ENCODE data around the gene CD74. TPM values are rescaled to one million over a fixed set of nuclear protein-coding genes. Genes with fewer than 3 reads are reported as not detected.

The CD74 gene
- polyA plus RNA-seq, 2 donors = 111 to 256 TPM

DNA sequence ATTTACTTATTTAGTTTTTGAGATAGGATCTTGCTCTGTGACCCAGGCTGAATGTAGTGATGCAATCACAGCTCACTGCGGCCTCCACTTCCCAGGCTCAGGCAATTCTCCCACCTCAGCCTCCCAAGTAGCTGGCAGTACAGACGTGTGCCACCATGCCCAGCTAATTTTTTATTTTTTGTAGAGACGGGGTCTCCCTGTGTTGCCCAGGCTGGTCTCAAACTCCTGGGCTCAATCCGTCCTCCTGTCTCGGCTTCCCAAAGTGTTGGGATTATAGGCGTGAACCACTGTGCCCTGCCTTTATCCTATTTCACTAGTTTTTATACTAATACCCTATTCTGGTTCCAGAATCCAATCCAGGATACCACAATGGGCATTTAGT lies 30.0 kb upstream of the CD74 start:
- Histone ChIP-seq H3K4me1 (ENCODE audit: control insufficient read depth in 2 of 2, insufficient read depth in 2 of 2, low read length in 1 of 2) (peaks cover 0 to 2% of the 10 kb centered on the region in 2 donors), H3K4me3 (ENCODE audit: low read depth in 1 of 2, low read length in 2 of 2) (no peak overlapping the region), H3K27ac (ENCODE audit: low read depth in 2 of 2, low read length in 1 of 2) (no peak overlapping the region), H3K27me3 (ENCODE audit: control insufficient read depth in 1 of 2, insufficient read depth in 2 of 2, low read length in 2 of 2) (no peaks in the 10 kb centered on the region), H3K36me3 (ENCODE audit: control insufficient read depth in 2 of 2, insufficient read depth in 2 of 2, low read length in 1 of 2) (peaks cover 33 to 39% of the 10 kb centered on the region in 2 donors), H3K9me3 (ENCODE audit: control insufficient read depth in 2 of 2, insufficient read depth in 1 of 2, low read depth in 1 of 2, low read length in 1 of 2) (no peaks in the 10 kb centered on the region)
- 75 to 83% methylated on average over 6 of the region's 6 CpGs for WGBS, 2 donors

DNA sequence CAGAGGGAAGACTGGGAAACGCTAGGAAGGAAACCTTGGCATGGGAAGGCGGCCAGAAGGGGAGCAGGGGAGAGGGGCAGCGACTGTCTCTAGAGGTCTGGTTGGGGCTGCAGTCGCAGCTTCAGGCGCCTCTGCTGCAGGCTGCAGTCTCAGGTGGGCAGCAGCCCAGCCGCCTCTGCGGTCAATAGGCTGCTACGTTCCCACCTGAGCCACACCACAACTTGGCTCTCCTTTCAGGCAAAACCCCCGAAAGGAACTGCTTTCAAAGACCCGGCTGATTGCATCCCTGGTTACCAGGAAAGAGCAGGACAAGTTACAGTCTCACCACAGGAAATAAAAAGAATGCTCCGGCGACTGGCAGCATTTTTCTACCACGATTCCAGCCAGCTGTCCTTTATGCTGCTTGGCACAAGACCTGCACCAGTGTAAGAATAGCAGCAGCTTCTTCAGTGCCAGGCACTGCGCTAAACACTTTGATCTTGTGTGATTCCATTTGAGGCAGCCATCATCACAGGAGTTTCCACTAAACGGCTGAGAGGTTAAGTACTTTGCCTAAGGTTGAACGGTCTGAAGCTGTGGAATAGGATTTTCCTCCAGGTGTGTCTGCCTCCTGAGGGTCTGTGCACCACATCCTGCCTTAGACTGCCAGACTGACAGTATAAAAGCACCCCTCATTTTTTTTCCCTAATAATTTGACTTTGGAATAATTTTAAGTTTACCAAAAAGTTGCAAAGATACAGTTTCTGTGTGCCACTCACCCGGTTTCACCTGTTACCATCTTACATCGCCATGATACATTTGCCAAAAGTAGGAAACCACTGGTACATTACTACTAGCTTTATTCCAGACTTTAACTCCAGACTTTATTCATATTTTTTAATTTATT lies 29.3 kb upstream of the CD74 start:
- Histone ChIP-seq H3K36me3 (ENCODE audit: control insufficient read depth in 2 of 2, insufficient read depth in 2 of 2, low read length in 1 of 2) (peaks cover 33 to 34% of the 10 kb centered on the region in 2 donors), H3K27me3 (ENCODE audit: control insufficient read depth in 1 of 2, insufficient read depth in 2 of 2, low read length in 2 of 2) (no peaks in the 10 kb centered on the region), H3K4me3 (ENCODE audit: low read depth in 1 of 2, low read length in 2 of 2) (no peak overlapping the region), H3K27ac (ENCODE audit: low read depth in 2 of 2, low read length in 1 of 2) (peak overlapping the region in 1 of 2 donors; percentile 13), H3K9me3 (ENCODE audit: control insufficient read depth in 2 of 2, insufficient read depth in 1 of 2, low read depth in 1 of 2, low read length in 1 of 2) (no peaks in the 10 kb centered on the region), H3K4me1 (ENCODE audit: control insufficient read depth in 2 of 2, insufficient read depth in 2 of 2, low read length in 1 of 2) (peaks cover 0 to 2% of the 10 kb centered on the region in 2 donors)
- WGBS, 2 donors = 53 to 59% methylated on average over 18 of the region's 18 CpGs

GRCh38 chr5:150440948-150441812 lies 28.5 kb upstream of the CD74 start:
- H3K4me3 ChIP-seq (ENCODE audit: low read depth in 1 of 2, low read length in 2 of 2) = no peak overlapping the region
- H3K9me3 ChIP-seq (ENCODE audit: control insufficient read depth in 2 of 2, insufficient read depth in 1 of 2, low read depth in 1 of 2, low read length in 1 of 2) = no peaks in the 10 kb centered on the region
- 92 to 94% methylated on average over 12 of the region's 12 CpGs for WGBS, 2 donors
- H3K4me1 ChIP-seq (ENCODE audit: control insufficient read depth in 2 of 2, insufficient read depth in 2 of 2, low read length in 1 of 2) = peaks cover 1 to 2% of the 10 kb centered on the region in 2 donors
- no peaks in the 10 kb centered on the region for H3K27me3 ChIP-seq (ENCODE audit: control insufficient read depth in 1 of 2, insufficient read depth in 2 of 2, low read length in 2 of 2)
- H3K27ac ChIP-seq (ENCODE audit: low read depth in 2 of 2, low read length in 1 of 2) = no peak overlapping the region
- H3K36me3 ChIP-seq (ENCODE audit: control insufficient read depth in 2 of 2, insufficient read depth in 2 of 2, low read length in 1 of 2) = peaks cover 26% of the 10 kb centered on the region in 2 donors

DNA sequence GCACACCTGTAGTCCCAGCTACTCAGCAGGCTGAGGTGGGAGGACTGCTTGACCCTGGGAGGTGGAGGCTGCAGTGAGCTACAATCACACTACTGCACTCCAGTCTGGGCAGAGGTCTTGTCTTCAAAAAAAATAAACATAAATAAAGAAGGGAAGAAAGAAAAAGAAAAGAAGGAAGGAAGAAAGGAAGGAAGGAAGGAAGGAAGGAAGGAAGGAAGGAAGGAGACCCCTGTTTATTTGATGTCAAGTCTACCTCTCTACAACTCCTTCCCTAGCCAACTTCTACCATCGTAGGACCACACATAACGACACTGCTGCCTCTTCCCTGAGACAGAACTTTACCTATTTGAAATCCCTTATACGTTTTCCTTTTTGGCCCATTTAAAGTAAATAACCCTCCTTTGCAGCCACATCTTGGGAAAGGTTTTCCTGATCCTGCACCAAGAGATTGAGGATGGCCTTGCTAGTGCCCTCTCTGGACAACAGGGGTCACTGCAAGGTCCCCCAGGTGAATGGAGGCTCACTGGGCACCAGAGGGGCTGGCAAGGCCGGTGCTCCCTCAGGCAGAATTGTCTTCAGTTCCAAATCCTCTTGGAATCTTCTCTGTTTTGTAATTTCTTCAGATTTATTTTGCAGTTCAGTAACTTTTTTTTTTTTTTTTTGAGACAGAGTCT lies 26.3 kb upstream of the CD74 start:
- 45 to 56% methylated on average over 4 of the region's 4 CpGs for WGBS, 2 donors
- no peaks in the 10 kb centered on the region for H3K27me3 ChIP-seq (ENCODE audit: control insufficient read depth in 1 of 2, insufficient read depth in 2 of 2, low read length in 2 of 2)
- peaks cover 5 to 9% of the 10 kb centered on the region in 2 donors for H3K36me3 ChIP-seq (ENCODE audit: control insufficient read depth in 2 of 2, insufficient read depth in 2 of 2, low read length in 1 of 2)

GRCh38 chr5:150436141-150436680 lies 23.5 kb upstream of the CD74 start:
- Histone ChIP-seq H3K4me1 (ENCODE audit: control insufficient read depth in 2 of 2, insufficient read depth in 2 of 2, low read length in 1 of 2) (peaks cover 0 to 4% of the 10 kb centered on the region in 2 donors), H3K27me3 (ENCODE audit: control insufficient read depth in 1 of 2, insufficient read depth in 2 of 2, low read length in 2 of 2) (no peaks in the 10 kb centered on the region), H3K27ac (ENCODE audit: low read depth in 2 of 2, low read length in 1 of 2) (no peak overlapping the region), H3K4me3 (ENCODE audit: low read depth in 1 of 2, low read length in 2 of 2) (no peak overlapping the region), H3K9me3 (ENCODE audit: control insufficient read depth in 2 of 2, insufficient read depth in 1 of 2, low read depth in 1 of 2, low read length in 1 of 2) (no peaks in the 10 kb centered on the region), H3K36me3 (ENCODE audit: control insufficient read depth in 2 of 2, insufficient read depth in 2 of 2, low read length in 1 of 2) (no peaks in the 10 kb centered on the region)
- WGBS, 2 donors = 16 to 19% methylated on average over 13 of the region's 13 CpGs

More for the DNA sequence above, 26.3 kb upstream of the CD74 start:
- Histone ChIP-seq H3K4me3 (ENCODE audit: low read depth in 1 of 2, low read length in 2 of 2) (no peak overlapping the region), H3K4me1 (ENCODE audit: control insufficient read depth in 2 of 2, insufficient read depth in 2 of 2, low read length in 1 of 2) (peaks cover 0 to 2% of the 10 kb centered on the region in 2 donors), H3K9me3 (ENCODE audit: control insufficient read depth in 2 of 2, insufficient read depth in 1 of 2, low read depth in 1 of 2, low read length in 1 of 2) (no peaks in the 10 kb centered on the region), H3K27ac (ENCODE audit: low read depth in 2 of 2, low read length in 1 of 2) (no peak overlapping the region)

DNA sequence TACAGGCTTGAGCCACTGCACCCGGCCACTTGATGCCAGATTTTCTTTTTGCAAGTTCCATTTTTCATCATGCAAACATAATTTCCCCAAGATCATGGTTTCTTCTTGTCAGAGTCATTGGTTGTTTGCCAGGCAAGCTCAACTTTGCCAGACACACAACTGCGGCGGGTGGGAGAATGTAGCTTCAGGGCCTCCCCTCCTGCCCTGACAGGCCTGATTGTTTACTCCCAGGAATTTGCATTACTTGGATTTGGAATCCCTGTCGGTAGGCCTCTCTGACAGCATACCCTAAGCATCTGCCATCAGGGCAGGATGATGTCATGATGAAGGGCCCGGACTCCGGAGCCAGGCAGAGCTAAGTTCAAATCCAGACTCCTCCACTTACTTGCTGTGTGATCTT lies 21.8 kb upstream of the CD74 start:
- no peaks in the 10 kb centered on the region for H3K27me3 ChIP-seq (ENCODE audit: control insufficient read depth in 1 of 2, insufficient read depth in 2 of 2, low read length in 2 of 2)
- H3K27ac ChIP-seq (ENCODE audit: low read depth in 2 of 2, low read length in 1 of 2) = no peak overlapping the region
- H3K4me3 ChIP-seq (ENCODE audit: low read depth in 1 of 2, low read length in 2 of 2) = no peak overlapping the region
- no peaks in the 10 kb centered on the region for H3K9me3 ChIP-seq (ENCODE audit: control insufficient read depth in 2 of 2, insufficient read depth in 1 of 2, low read depth in 1 of 2, low read length in 1 of 2)
- 32 to 59% methylated on average over 6 of the region's 6 CpGs for WGBS, 2 donors
- H3K4me1 ChIP-seq (ENCODE audit: control insufficient read depth in 2 of 2, insufficient read depth in 2 of 2, low read length in 1 of 2) = peaks cover 0 to 7% of the 10 kb centered on the region in 2 donors
- no peaks in the 10 kb centered on the region for H3K36me3 ChIP-seq (ENCODE audit: control insufficient read depth in 2 of 2, insufficient read depth in 2 of 2, low read length in 1 of 2)

DNA sequence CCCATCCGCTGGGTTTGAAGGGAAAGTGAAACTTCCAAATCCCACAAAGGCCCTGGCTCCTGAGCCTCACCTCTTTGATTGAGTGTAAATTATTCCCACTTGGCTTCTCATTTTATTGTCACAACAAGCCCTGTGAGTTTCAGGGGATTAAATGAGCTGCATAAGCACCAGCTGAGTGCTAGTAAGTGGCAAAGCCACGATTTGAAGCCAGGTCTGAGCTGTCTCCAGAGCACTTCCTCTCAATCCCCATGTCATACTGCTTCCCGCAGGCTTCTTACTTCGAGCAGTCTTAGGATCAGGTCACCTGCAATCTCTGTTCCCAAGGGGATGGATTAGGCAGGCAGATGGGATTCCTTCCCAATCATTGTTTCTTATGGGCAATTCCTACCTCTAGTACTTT lies 18.9 kb upstream of the CD74 start:
- Histone ChIP-seq H3K4me1 (ENCODE audit: control insufficient read depth in 2 of 2, insufficient read depth in 2 of 2, low read length in 1 of 2) (peaks cover 0 to 7% of the 10 kb centered on the region in 2 donors), H3K27ac (ENCODE audit: low read depth in 2 of 2, low read length in 1 of 2) (no peak overlapping the region), H3K4me3 (ENCODE audit: low read depth in 1 of 2, low read length in 2 of 2) (no peak overlapping the region), H3K27me3 (ENCODE audit: control insufficient read depth in 1 of 2, insufficient read depth in 2 of 2, low read length in 2 of 2) (no peaks in the 10 kb centered on the region), H3K9me3 (ENCODE audit: control insufficient read depth in 2 of 2, insufficient read depth in 1 of 2, low read depth in 1 of 2, low read length in 1 of 2) (no peaks in the 10 kb centered on the region), H3K36me3 (ENCODE audit: control insufficient read depth in 2 of 2, insufficient read depth in 2 of 2, low read length in 1 of 2) (no peaks in the 10 kb centered on the region)
- 36 to 43% methylated on average over 4 of the region's 4 CpGs for WGBS, 2 donors

DNA sequence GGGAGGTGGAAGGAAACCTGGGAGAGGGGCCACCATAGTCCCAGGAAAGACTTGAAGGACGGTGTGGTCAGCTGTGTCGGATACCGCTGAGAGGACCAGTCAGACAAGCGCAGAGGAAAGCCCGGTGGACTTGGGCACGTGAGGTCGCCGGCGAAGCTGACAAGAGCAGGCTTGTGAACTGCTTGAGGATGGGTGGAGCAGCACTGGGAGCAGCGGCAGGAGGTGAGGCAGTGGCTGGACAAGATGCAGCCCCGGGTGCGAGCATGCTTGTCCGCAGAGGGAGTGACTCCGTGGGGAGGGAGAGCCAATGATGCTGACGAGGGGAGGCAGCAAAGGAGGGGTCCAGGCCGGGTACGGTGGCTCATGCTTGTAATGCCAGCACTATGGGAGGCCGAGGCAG lies 18.3 kb upstream of the CD74 start:
- Histone ChIP-seq H3K4me3 (ENCODE audit: low read depth in 1 of 2, low read length in 2 of 2) (no peak overlapping the region), H3K36me3 (ENCODE audit: control insufficient read depth in 2 of 2, insufficient read depth in 2 of 2, low read length in 1 of 2) (no peaks in the 10 kb centered on the region), H3K9me3 (ENCODE audit: control insufficient read depth in 2 of 2, insufficient read depth in 1 of 2, low read depth in 1 of 2, low read length in 1 of 2) (no peaks in the 10 kb centered on the region), H3K27me3 (ENCODE audit: control insufficient read depth in 1 of 2, insufficient read depth in 2 of 2, low read length in 2 of 2) (no peaks in the 10 kb centered on the region), H3K4me1 (ENCODE audit: control insufficient read depth in 2 of 2, insufficient read depth in 2 of 2, low read length in 1 of 2) (peaks cover 0 to 5% of the 10 kb centered on the region in 2 donors), H3K27ac (ENCODE audit: low read depth in 2 of 2, low read length in 1 of 2) (no peak overlapping the region)
- WGBS, 2 donors = 54 to 76% methylated on average over 18 of the region's 18 CpGs

- Histone ChIP-seq H3K27me3 (ENCODE audit: control insufficient read depth in 1 of 2, insufficient read depth in 2 of 2, low read length in 2 of 2) (no peaks in the 10 kb centered on the region), H3K4me3 (ENCODE audit: low read depth in 1 of 2, low read length in 2 of 2) (no peak overlapping the region), H3K36me3 (ENCODE audit: control insufficient read depth in 2 of 2, insufficient read depth in 2 of 2, low read length in 1 of 2) (no peaks in the 10 kb centered on the region), H3K9me3 (ENCODE audit: control insufficient read depth in 2 of 2, insufficient read depth in 1 of 2, low read depth in 1 of 2, low read length in 1 of 2) (no peaks in the 10 kb centered on the region), H3K4me1 (ENCODE audit: control insufficient read depth in 2 of 2, insufficient read depth in 2 of 2, low read length in 1 of 2) (peaks cover 0 to 5% of the 10 kb centered on the region in 2 donors), H3K27ac (ENCODE audit: low read depth in 2 of 2, low read length in 1 of 2) (no peak overlapping the region)
- 85 to 86% methylated on average over 5 of the region's 5 CpGs for WGBS, 2 donors
Measured at GRCh38 chr5:150429410-150429873, 16.7 kb upstream of the CD74 start.

All from esophagus (tissue), 2 donors.